Keratinocyte (primary cell): ENCODE data around the gene LMO2.

ENCODE experiments used
- EZH2 ChIP-seq: IDR thresholded peaks from one replicate; pipeline ENCODE4 v1.6.1; 2012; ENCODE audit warnings: inconsistent platforms, mild to moderate bottlenecking, low read length, moderate library complexity
- TF ChIP-seq, protein P1 (sequence below), 3 experiments: IDR thresholded peaks in 1 of 3; conservative IDR thresholded peaks in 1 of 3; optimal IDR thresholded peaks in 1 of 3; 2 replicates in 2 of 3; 3 replicates in 1 of 3; pipeline versions ENCODE3 to v1.5.1; 2011; ENCODE audit warnings: low read length in 3 of 3, mild to moderate bottlenecking in 3 of 3, moderate library complexity in 2 of 3, control low read depth in 1 of 3, inconsistent platforms in 1 of 3; ENCODE audit not compliant: insufficient read depth in 2 of 3; ENCODE audit errors: extremely low read depth in 1 of 3

DNA sequence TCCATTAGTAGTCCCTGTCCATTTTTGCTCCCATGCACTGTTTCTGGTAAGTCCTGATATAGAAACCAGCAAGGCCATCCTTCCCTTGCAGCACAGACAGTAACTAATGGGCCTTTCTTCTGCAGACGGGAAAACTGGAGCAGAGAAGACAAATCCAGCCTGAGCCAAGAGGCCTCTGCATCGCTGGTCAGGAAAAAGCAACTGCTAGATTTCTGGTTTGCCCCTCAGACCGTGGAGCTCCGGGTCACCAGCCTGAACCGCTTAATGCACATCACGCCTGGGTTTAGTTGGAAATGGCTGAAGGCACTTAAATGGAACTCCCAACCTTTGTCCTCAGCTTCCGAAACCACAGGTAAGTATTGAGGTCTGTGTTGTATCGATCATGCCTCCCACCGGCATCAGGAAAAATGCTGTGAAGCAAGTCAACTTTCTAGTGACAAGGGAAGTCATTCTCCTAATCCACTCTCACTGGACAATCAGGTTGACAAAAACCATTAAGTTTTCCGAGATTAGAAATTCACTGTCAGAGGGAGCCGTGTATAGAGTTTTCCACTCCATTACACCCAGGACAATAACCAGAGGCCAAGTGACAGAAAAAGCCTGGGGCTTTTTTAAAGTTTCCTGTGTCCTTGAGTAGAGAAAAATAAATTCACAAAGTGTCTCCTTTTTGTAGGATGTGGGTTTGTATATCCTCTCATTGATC is 14.8 kb upstream of the LMO2 start:
- TF ChIP-seq, protein P1, sequence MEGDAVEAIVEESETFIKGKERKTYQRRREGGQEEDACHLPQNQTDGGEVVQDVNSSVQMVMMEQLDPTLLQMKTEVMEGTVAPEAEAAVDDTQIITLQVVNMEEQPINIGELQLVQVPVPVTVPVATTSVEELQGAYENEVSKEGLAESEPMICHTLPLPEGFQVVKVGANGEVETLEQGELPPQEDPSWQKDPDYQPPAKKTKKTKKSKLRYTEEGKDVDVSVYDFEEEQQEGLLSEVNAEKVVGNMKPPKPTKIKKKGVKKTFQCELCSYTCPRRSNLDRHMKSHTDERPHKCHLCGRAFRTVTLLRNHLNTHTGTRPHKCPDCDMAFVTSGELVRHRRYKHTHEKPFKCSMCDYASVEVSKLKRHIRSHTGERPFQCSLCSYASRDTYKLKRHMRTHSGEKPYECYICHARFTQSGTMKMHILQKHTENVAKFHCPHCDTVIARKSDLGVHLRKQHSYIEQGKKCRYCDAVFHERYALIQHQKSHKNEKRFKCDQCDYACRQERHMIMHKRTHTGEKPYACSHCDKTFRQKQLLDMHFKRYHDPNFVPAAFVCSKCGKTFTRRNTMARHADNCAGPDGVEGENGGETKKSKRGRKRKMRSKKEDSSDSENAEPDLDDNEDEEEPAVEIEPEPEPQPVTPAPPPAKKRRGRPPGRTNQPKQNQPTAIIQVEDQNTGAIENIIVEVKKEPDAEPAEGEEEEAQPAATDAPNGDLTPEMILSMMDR (optimal IDR thresholded peaks at IDR 0.05 in 1 of 3, IDR thresholded peaks at IDR 0.05 in 1 of 3, conservative IDR thresholded peaks at IDR 0.05 in 1 of 3; ENCODE audit: extremely low read depth in 1 of 3, insufficient read depth in 2 of 3, low read length in 3 of 3), result no peak
- TF ChIP-seq EZH2, result no peak
